B cell (primary cell): ENCODE data around the gene DNAJC6. TPM values are rescaled to one million over a fixed set of nuclear protein-coding genes. Genes with fewer than 3 reads are reported as not detected.

Source experiments
- ATAC-seq: fragments of 200-7000 bp; cut with Tn5 transposase; one replicate; pipeline ENCODE4 v1.10.0; 2021; ENCODE audit warnings: low read depth, mild to moderate bottlenecking, moderate number of reproducible peaks, moderate library complexity
- CTCF ChIA-PET: fragments of 350-600 bp; sonication (Branson Sonifier 250); formaldehyde crosslinking; loops from one replicate; lab custom pipeline; 2021; ENCODE audit warnings: antibody characterized with exemption, inconsistent platforms; lab: Charles Lee
- POLR2A ChIA-PET: fragments of 350-600 bp; sonication (Branson Sonifier 250); formaldehyde crosslinking; loops from one replicate; lab custom pipeline; 2021; ENCODE audit warnings: antibody characterized with exemption; lab: Charles Lee
- DNase-seq: peaks from one replicate; pipeline ENCODE4 v3.0.0; 2013
- H2AFZ ChIP-seq: 2 replicates; pipeline ENCODE4 v1.6.1; 2012; ENCODE audit warnings: mild to moderate bottlenecking, low read depth, low read length; ENCODE audit not compliant: insufficient read depth, poor library complexity, severe bottlenecking
- H3K27ac ChIP-seq, 2 donors: 1 replicate in 1 of 2; 2 replicates in 1 of 2; pipeline ENCODE4 v1.5.1; 2012 to 2013; ENCODE audit warnings: low read length in 2 of 2, mild to moderate bottlenecking in 2 of 2, moderate library complexity in 1 of 2
- H3K27me3 ChIP-seq, 4 experiments: fragments of 200-600 bp in 1 of 4; sonication (generic) in 1 of 4; replicated peaks in 1 of 4; 1 replicate in 2 of 4; 2 replicates in 2 of 4; pipeline versions ENCODE4 v1.6.1 to v1.7.0; 2013 to 2016; ENCODE audit warnings: low read length in 3 of 4, mild to moderate bottlenecking in 2 of 4, mixed read lengths in 1 of 4, moderate library complexity in 1 of 4; ENCODE audit not compliant: insufficient read depth in 4 of 4, control insufficient read depth in 3 of 4; ENCODE audit errors: control extremely low read depth in 1 of 4
- H3K36me3 ChIP-seq, 2 experiments: replicated peaks in 1 of 2; 1 replicate in 1 of 2; 2 replicates in 1 of 2; pipeline versions ENCODE4 v1.6.1 to v1.7.1; 2013; ENCODE audit warnings: low read length in 1 of 2; ENCODE audit not compliant: insufficient read depth in 2 of 2, control insufficient read depth in 1 of 2; ENCODE audit errors: control extremely low read depth in 1 of 2, extremely low read depth in 1 of 2
- H3K4me1 ChIP-seq, 2 donors: fragments of 200-600 bp in 1 of 2; sonication (generic) in 1 of 2; 1 replicate in 1 of 2; 2 replicates in 1 of 2; pipeline versions ENCODE4 v1.5.1 to v1.6.1; 2013 to 2017; ENCODE audit warnings: low read length in 2 of 2; ENCODE audit not compliant: control insufficient read depth in 2 of 2, insufficient read depth in 2 of 2
- H3K4me2 ChIP-seq: replicated peaks from 2 replicates; pipeline ENCODE3; 2012; ENCODE audit warnings: mild to moderate bottlenecking, low read depth, low read length; ENCODE audit not compliant: poor library complexity, severe bottlenecking
- H3K4me3 ChIP-seq, 5 experiments: fragments of 200-600 bp in 1 of 5; sonication (generic) in 1 of 5; 1 replicate in 3 of 5; 2 replicates in 2 of 5; pipeline versions ENCODE4 v1.5.1 to v1.7.0; 2011 to 2016; ENCODE audit warnings: low read length in 4 of 5, mild to moderate bottlenecking in 4 of 5, low read depth in 2 of 5, control low read depth in 1 of 5, moderate library complexity in 1 of 5; ENCODE audit not compliant: insufficient read depth in 1 of 5; ENCODE audit errors: control extremely low read depth in 1 of 5, extremely low read depth in 1 of 5
- H3K79me2 ChIP-seq: fragments of 200-600 bp; sonication (generic); one replicate; pipeline ENCODE4 v1.6.0; 2016; ENCODE audit warnings: low read length; ENCODE audit not compliant: control insufficient read depth, insufficient read depth
- H3K9ac ChIP-seq: fragments of 200-600 bp; sonication (generic); 2 replicates; pipeline ENCODE4 v1.6.1; 2017; ENCODE audit warnings: mild to moderate bottlenecking, low read length, moderate library complexity
- H3K9me3 ChIP-seq, 3 donors: one replicate each; pipeline versions ENCODE4 v1.6.1 to v1.7.1; 2013; ENCODE audit warnings: low read length in 2 of 3; ENCODE audit not compliant: control insufficient read depth in 2 of 3, insufficient read depth in 1 of 3; ENCODE audit errors: control extremely low read depth in 1 of 3
- H4K20me1 ChIP-seq: 2 replicates; pipeline ENCODE4 v1.6.0; 2012; ENCODE audit warnings: mild to moderate bottlenecking, low read length; ENCODE audit not compliant: insufficient read depth, control insufficient read depth, poor library complexity, severe bottlenecking
- H3K27ac Mint-ChIP-seq: one replicate; pipeline ENCODE4 v1.8.0; 2021; ENCODE audit warnings: mixed read lengths
- H3K27me3 Mint-ChIP-seq: one replicate; pipeline ENCODE4 v1.8.0; 2021; ENCODE audit warnings: mixed read lengths
- H3K4me1 Mint-ChIP-seq: one replicate; pipeline ENCODE4 v1.8.0; 2021; ENCODE audit warnings: mixed read lengths
- H3K4me3 Mint-ChIP-seq: one replicate; pipeline ENCODE4 v1.8.0; 2021; ENCODE audit warnings: mixed read lengths
- H3K9me3 Mint-ChIP-seq: one replicate; pipeline ENCODE4 v1.8.0; 2022; ENCODE audit warnings: mixed read lengths; ENCODE audit not compliant: insufficient read depth
- EZH2 ChIP-seq: IDR thresholded peaks from 2 replicates; pipeline ENCODE4 v1.6.1; 2012; ENCODE audit warnings: borderline replicate concordance, low read depth, mild to moderate bottlenecking, moderate library complexity, low read length; ENCODE audit not compliant: insufficient read depth, poor library complexity, severe bottlenecking
- WGBS: methylation state at CpG from one replicate; pipeline ENCODE4 v1.1.5; 2013; ENCODE audit warnings: missing lambda C conversion rate; ENCODE audit not compliant: insufficient coverage; 5-methylcytosine and 5-hydroxymethylcytosine counted together
- intact Hi-C: fragments of 100-400 bp; cut with micrococcal nuclease; formaldehyde crosslinking; loops from one replicate; pipeline ENCODE4 v1.10.0; 2022
- polyA plus RNA-seq: library from polyadenylated mRNA; depleted of rRNA; stranded (reverse); fragments of >200 nt; gene quantifications from 2 replicates; pipeline ENCODE4 v1.2.3, GENCODE V29; 2012
- total RNA-seq, 2 donors: library from RNA; stranded (reverse); fragments of 120-200 nt in 1 of 2; gene quantifications; 1 replicate in 1 of 2; 2 replicates in 1 of 2; pipeline versions ENCODE4 v1.2.3 to v1.2.4, GENCODE V29; 2013 to 2022
- TF ChIP-seq, protein P1 (sequence below): fragments of 200-600 bp; IDR thresholded peaks from one replicate; pipeline ENCODE4 v1.8.0; 2022; ENCODE audit warnings: antibody characterized with exemption, mild to moderate bottlenecking

DNAJC6 gene
- total and polyA plus RNA-seq, 2 donors (not counting 1 experiment from before 2014, with no cell fraction given) = 0.12 to 0.69 TPM

DNA sequence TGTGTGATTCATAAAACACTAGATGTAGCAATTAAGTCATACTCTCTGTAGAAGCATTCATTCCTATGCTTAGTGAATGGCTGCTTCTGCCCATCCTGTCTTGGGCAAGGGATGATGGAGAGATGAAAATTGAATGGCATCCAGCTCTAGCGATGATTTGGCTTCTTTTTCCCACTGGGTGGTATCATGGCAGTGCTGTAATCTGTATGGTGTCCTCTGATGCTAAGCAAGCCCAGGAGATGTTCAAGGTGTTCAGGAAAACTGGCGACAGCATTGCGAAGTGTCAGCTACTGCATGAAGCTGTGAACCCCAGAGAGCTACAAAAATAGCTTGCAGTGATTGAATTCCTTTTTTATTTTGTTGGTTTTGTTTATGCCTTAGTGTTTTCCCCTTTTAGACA lies 62.2 kb downstream of the DNAJC6 start:
- H3K79me2 ChIP-seq = no peaks in the 10 kb centered on the region

DNA sequence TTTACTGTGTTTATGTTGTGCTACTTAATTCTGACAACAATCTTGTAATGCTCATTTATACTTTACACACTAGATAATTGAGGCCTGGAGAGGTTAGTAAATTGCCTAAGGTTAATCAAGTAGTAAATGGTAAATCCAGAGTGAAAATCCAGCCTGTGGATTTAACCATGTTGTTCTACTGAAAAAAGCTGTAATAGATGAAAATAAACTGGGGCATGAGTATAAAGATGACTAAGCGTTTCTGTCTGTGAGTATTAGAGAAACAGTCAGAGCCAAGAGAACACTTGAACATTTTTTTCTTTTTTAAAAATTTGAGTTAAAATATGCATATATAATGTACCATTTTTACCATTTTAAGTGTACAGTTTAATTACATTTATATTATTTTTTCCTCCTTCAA lies 63.2 kb downstream of the DNAJC6 start:
- Histone ChIP-seq H3K4me1 (no peaks in the 10 kb centered on the region), H3K36me3 (no peaks in the 10 kb centered on the region), H3K27ac (no peak overlapping the region), H3K79me2 (no peaks in the 10 kb centered on the region), H3K27me3 (no peaks in the 10 kb centered on the region), H3K9ac (no peak overlapping the region), H3K4me2 (no peak overlapping the region), H3K4me3 (no peak overlapping the region), H4K20me1 (no peaks in the 10 kb centered on the region), H2AFZ (no peak overlapping the region), H3K9me3 (no peaks in the 10 kb centered on the region)
- no peak for ATAC-seq
- no peaks in the 10 kb centered on the region for H3K9me3 Mint-ChIP-seq
- CTCF ChIA-PET = no interaction called here
- POLR2A ChIA-PET = no interaction called here
- TF ChIP-seq EZH2 = no peak
- TF ChIP-seq, protein P1, sequence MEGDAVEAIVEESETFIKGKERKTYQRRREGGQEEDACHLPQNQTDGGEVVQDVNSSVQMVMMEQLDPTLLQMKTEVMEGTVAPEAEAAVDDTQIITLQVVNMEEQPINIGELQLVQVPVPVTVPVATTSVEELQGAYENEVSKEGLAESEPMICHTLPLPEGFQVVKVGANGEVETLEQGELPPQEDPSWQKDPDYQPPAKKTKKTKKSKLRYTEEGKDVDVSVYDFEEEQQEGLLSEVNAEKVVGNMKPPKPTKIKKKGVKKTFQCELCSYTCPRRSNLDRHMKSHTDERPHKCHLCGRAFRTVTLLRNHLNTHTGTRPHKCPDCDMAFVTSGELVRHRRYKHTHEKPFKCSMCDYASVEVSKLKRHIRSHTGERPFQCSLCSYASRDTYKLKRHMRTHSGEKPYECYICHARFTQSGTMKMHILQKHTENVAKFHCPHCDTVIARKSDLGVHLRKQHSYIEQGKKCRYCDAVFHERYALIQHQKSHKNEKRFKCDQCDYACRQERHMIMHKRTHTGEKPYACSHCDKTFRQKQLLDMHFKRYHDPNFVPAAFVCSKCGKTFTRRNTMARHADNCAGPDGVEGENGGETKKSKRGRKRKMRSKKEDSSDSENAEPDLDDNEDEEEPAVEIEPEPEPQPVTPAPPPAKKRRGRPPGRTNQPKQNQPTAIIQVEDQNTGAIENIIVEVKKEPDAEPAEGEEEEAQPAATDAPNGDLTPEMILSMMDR = no peak
- H3K27me3 Mint-ChIP-seq = peaks cover 10% of the 10 kb centered on the region
- WGBS = no CpG with 5 or more reads among the region's 1 CpG
- H3K27ac Mint-ChIP-seq = no peak overlapping the region
- no peaks in the 10 kb centered on the region for H3K4me1 Mint-ChIP-seq
- DNase-seq = no peak
- no peak overlapping the region for H3K4me3 Mint-ChIP-seq
- intact Hi-C loops = no loop called here

More for the DNA sequence above, 62.2 kb downstream of the DNAJC6 start:
- Histone ChIP-seq H3K4me1 (no peaks in the 10 kb centered on the region), H3K27ac (no peak overlapping the region), H3K27me3 (no peaks in the 10 kb centered on the region), H4K20me1 (no peaks in the 10 kb centered on the region), H3K4me2 (no peak overlapping the region), H2AFZ (no peak overlapping the region), H3K9me3 (no peaks in the 10 kb centered on the region), H3K4me3 (no peak overlapping the region), H3K36me3 (no peaks in the 10 kb centered on the region), H3K9ac (no peak overlapping the region)
- DNase-seq (no peak), ATAC-seq (no peak)
- Mint-ChIP-seq H3K27me3 (peaks cover 4% of the 10 kb centered on the region), H3K4me1 (no peaks in the 10 kb centered on the region), H3K4me3 (no peak overlapping the region), H3K9me3 (no peaks in the 10 kb centered on the region), H3K27ac (no peak overlapping the region)
- POLR2A ChIA-PET = no interaction called here
- CTCF ChIA-PET = no interaction called here
- 90% methylated on average over 2 of the region's 3 CpGs for WGBS
- intact Hi-C loops = no loop called here
- TF ChIP-seq, protein P1 = no peak
- TF ChIP-seq EZH2 = no peak
